H1 (cell line): ENCODE measurements around the gene PBX3. TPM values are rescaled to one million over a fixed set of nuclear protein-coding genes. Genes with fewer than 3 reads are reported as not detected.

Experiments used
- ASH2L ChIP-seq: fragments of 200-600, 300-600 bp; sonication (generic); IDR thresholded peaks from one replicate; pipeline ENCODE4 v1.7.1; 2017; ENCODE audit warnings: low read length
- BCL11A ChIP-seq, 2 experiments: IDR thresholded peaks; one replicate each; pipeline ENCODE4 v1.6.1; 2011; ENCODE audit warnings: low read depth in 2 of 2, low read length in 2 of 2, mild to moderate bottlenecking in 2 of 2
- CHD1 ChIP-seq: IDR thresholded peaks from 2 replicates; pipeline ENCODE4 v1.6.1; 2012; ENCODE audit warnings: low read depth, low read length, improper control_type of control experiment
- E2F6 ChIP-seq: IDR thresholded peaks from 2 replicates; pipeline ENCODE4 v1.6.1; 2012; ENCODE audit warnings: inconsistent platforms
- FOSL1 ChIP-seq: IDR thresholded peaks from 2 replicates; pipeline ENCODE4 v1.6.1; 2011; ENCODE audit warnings: mild to moderate bottlenecking, low read depth, low read length, moderate library complexity; ENCODE audit not compliant: insufficient read depth
- JUND ChIP-seq: IDR thresholded peaks from 2 replicates; pipeline ENCODE4 v1.6.1; 2011; ENCODE audit warnings: mild to moderate bottlenecking, improper control_type of control experiment, low read length
- RBBP5 ChIP-seq: IDR thresholded peaks from 2 replicates; pipeline ENCODE4 v1.7.1; 2012; ENCODE audit warnings: low read depth, mild to moderate bottlenecking, inconsistent platforms, low read length, moderate library complexity, borderline replicate concordance
- TAF7 ChIP-seq: optimal IDR thresholded peaks from 2 replicates; pipeline ENCODE3; 2011; ENCODE audit warnings: low read depth, mild to moderate bottlenecking, inconsistent platforms, low read length, moderate library complexity, borderline replicate concordance
- TBP ChIP-seq: IDR thresholded peaks from 2 replicates; pipeline ENCODE4 v1.6.1; 2011; ENCODE audit warnings: low read depth, low read length, improper control_type of control experiment
- TCF12 ChIP-seq: IDR thresholded peaks from 2 replicates; pipeline ENCODE4 v1.6.1; 2011; ENCODE audit warnings: low read depth, mild to moderate bottlenecking, low read length
- ZNF274 ChIP-seq: IDR thresholded peaks from 2 replicates; pipeline ENCODE4 v1.7.0; 2012; ENCODE audit warnings: low read length, borderline replicate concordance; ENCODE audit errors: extremely low read depth
- polyA plus RNA-seq, 7 experiments: library from polyadenylated mRNA; depleted of rRNA in 3 of 7; stranded (reverse) in 5 of 7; unstranded in 2 of 7; fragments of >200 nt in 5 of 7; fragments of 200-250 nt in 2 of 7; gene quantifications; 1 replicate in 5 of 7; 2 replicates in 1 of 7; 4 replicates in 1 of 7; pipeline versions ENCODE4 v1.2.1 to v1.2.3, GENCODE V29; 2011 to 2013; ENCODE audit warnings: missing spikeins in 2 of 7, mixed read lengths in 2 of 7
- total RNA-seq: library from RNA; stranded (reverse); fragmentation: NEBNext Ultra II Directional; extraction: Animal tissue kit (Norgen Biotek cat#: 25700); gene quantifications from 2 replicates; pipeline ENCODE4 v1.2.1, GENCODE V29; 2021
- TF ChIP-seq, protein P1 (sequence below): fragments of 300-600 bp; sonication (generic); IDR thresholded peaks from 2 replicates; pipeline ENCODE4 v1.7.1; 2012; ENCODE audit warnings: low read length, moderate library complexity, mild to moderate bottlenecking, inconsistent platforms; ENCODE audit not compliant: insufficient replicate concordance

PBX3 gene
- total and polyA plus RNA-seq, 2 of the 8 experiments (the other 6 are each of a cell fraction or from before 2014, with no cell fraction given) = 22.7 to 44.3 TPM

DNA sequence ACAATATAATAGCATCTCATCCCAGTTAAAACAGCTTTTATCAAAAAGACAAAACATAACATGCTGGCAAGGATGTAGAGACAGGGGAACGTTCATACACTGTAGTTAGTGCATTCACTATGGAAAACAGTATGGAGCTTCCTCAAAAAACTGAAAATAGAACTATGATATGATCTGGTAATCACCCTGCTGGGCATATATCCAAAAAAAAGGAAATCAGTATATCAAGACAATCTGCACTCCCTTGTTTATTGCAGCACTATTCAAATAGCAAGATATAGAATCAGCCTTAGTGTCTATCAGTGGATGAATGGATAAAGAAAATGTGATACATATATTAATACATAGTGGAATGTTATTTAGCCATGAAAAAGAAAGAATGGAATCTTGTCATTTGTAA is 88.5 kb downstream of the PBX3 start (continued):
- TF ChIP-seq, protein P1, sequence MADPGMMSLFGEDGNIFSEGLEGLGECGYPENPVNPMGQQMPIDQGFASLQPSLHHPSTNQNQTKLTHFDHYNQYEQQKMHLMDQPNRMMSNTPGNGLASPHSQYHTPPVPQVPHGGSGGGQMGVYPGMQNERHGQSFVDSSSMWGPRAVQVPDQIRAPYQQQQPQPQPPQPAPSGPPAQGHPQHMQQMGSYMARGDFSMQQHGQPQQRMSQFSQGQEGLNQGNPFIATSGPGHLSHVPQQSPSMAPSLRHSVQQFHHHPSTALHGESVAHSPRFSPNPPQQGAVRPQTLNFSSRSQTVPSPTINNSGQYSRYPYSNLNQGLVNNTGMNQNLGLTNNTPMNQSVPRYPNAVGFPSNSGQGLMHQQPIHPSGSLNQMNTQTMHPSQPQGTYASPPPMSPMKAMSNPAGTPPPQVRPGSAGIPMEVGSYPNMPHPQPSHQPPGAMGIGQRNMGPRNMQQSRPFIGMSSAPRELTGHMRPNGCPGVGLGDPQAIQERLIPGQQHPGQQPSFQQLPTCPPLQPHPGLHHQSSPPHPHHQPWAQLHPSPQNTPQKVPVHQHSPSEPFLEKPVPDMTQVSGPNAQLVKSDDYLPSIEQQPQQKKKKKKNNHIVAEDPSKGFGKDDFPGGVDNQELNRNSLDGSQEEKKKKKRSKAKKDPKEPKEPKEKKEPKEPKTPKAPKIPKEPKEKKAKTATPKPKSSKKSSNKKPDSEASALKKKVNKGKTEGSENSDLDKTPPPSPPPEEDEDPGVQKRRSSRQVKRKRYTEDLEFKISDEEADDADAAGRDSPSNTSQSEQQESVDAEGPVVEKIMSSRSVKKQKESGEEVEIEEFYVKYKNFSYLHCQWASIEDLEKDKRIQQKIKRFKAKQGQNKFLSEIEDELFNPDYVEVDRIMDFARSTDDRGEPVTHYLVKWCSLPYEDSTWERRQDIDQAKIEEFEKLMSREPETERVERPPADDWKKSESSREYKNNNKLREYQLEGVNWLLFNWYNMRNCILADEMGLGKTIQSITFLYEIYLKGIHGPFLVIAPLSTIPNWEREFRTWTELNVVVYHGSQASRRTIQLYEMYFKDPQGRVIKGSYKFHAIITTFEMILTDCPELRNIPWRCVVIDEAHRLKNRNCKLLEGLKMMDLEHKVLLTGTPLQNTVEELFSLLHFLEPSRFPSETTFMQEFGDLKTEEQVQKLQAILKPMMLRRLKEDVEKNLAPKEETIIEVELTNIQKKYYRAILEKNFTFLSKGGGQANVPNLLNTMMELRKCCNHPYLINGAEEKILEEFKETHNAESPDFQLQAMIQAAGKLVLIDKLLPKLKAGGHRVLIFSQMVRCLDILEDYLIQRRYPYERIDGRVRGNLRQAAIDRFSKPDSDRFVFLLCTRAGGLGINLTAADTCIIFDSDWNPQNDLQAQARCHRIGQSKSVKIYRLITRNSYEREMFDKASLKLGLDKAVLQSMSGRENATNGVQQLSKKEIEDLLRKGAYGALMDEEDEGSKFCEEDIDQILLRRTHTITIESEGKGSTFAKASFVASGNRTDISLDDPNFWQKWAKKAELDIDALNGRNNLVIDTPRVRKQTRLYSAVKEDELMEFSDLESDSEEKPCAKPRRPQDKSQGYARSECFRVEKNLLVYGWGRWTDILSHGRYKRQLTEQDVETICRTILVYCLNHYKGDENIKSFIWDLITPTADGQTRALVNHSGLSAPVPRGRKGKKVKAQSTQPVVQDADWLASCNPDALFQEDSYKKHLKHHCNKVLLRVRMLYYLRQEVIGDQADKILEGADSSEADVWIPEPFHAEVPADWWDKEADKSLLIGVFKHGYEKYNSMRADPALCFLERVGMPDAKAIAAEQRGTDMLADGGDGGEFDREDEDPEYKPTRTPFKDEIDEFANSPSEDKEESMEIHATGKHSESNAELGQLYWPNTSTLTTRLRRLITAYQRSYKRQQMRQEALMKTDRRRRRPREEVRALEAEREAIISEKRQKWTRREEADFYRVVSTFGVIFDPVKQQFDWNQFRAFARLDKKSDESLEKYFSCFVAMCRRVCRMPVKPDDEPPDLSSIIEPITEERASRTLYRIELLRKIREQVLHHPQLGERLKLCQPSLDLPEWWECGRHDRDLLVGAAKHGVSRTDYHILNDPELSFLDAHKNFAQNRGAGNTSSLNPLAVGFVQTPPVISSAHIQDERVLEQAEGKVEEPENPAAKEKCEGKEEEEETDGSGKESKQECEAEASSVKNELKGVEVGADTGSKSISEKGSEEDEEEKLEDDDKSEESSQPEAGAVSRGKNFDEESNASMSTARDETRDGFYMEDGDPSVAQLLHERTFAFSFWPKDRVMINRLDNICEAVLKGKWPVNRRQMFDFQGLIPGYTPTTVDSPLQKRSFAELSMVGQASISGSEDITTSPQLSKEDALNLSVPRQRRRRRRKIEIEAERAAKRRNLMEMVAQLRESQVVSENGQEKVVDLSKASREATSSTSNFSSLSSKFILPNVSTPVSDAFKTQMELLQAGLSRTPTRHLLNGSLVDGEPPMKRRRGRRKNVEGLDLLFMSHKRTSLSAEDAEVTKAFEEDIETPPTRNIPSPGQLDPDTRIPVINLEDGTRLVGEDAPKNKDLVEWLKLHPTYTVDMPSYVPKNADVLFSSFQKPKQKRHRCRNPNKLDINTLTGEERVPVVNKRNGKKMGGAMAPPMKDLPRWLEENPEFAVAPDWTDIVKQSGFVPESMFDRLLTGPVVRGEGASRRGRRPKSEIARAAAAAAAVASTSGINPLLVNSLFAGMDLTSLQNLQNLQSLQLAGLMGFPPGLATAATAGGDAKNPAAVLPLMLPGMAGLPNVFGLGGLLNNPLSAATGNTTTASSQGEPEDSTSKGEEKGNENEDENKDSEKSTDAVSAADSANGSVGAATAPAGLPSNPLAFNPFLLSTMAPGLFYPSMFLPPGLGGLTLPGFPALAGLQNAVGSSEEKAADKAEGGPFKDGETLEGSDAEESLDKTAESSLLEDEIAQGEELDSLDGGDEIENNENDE = no peak
- TF ChIP-seq FOSL1 (no peak), ZNF274 (no peak), JUND (no peak), ASH2L (no peak), RBBP5 (no peak), TBP (no peak), TAF7 (no peak), BCL11A (IDR thresholded peaks at IDR 0.05; ENCODE audit: low read depth in 2 of 2, low read length in 2 of 2) (no peak), TCF12 (no peak), E2F6 (no peak), CHD1 (no peak)
